Fibroblast of pulmonary artery (primary cell): ENCODE measurements around the gene D2HGDH.
"Not testable (repeated sequence)": the region's sequence is repeated elsewhere in the genome, so short reads cannot be mapped to it uniquely, and the experiment has no call there.

Source experiments
- DNase-seq: peaks from one replicate; pipeline ENCODE4 v3.0.0-alpha.2; 2010; ENCODE audit warnings: low read depth
- H3K4me3 ChIP-seq: replicated peaks from 2 replicates; pipeline ENCODE4 v1.5.1; 2011; ENCODE audit warnings: low read depth, mild to moderate bottlenecking, control low read depth, low read length, moderate library complexity
- CTCF ChIP-seq: IDR thresholded peaks from 2 replicates; pipeline ENCODE4 v1.5.1; 2011; ENCODE audit warnings: mild to moderate bottlenecking, control low read depth, low read length, inconsistent platforms; ENCODE audit errors: missing control alignments

D2HGDH gene

GRCh38 chr2:241804326-241805229, 70.1 kb downstream of the D2HGDH start:
- H3K4me3 ChIP-seq, result no peak overlapping the region
- peak; percentile 47 for DNase-seq
- TF ChIP-seq CTCF, result no peak

- not testable (repeated sequence) for H3K4me3 ChIP-seq, DNase-seq
Measured at GRCh38 chr2:241806217-241806616, 71.8 kb downstream of the D2HGDH start.

- no peak for TF ChIP-seq CTCF
- no peak for DNase-seq
- H3K4me3 ChIP-seq, result no peak overlapping the region
Measured at GRCh38 chr2:241808051-241808720, 73.8 kb downstream of the D2HGDH start.

- DNase-seq, result no peak
- no peak within 1 kb of the TSS for H3K4me3 ChIP-seq
- TF ChIP-seq CTCF, result no peak
Measured at GRCh38 chr2:241808721-241809382, 74.4 kb downstream of the D2HGDH start, which contains the start of gene NEU4. NEU4 (plus strand) TSS chr2:241809193; CDS start chr2:241814485, 5,292 bp downstream.

- no peak overlapping the region for H3K4me3 ChIP-seq
- no peak for TF ChIP-seq CTCF
- no peak for DNase-seq
Measured at GRCh38 chr2:241809383-241810306, 75.2 kb downstream of the D2HGDH start.

- TF ChIP-seq CTCF, result no peak
- no peak overlapping the region for H3K4me3 ChIP-seq
- DNase-seq, result no peak
Measured at GRCh38 chr2:241810307-241811200, 76.1 kb downstream of the D2HGDH start.
